Measurements from ENCODE around the gene ABI3BP.

Gene ABI3BP

GRCh38 chr3:100702980-100703345 lies 290.3 kb downstream of the ABI3BP start:
- no peak overlapping the region for H3K4me2 ChIP-seq (ENCODE audit: low read depth, low read length, poor library complexity, severe bottlenecking)
- H3K27ac ChIP-seq (ENCODE audit: low read depth, low read length) = no peak overlapping the region
- H3K9ac ChIP-seq (ENCODE audit: low read length) = no peak overlapping the region
- H3K36me3 ChIP-seq (ENCODE audit: low read length) = no peaks in the 10 kb centered on the region
- no peaks in the 10 kb centered on the region for H4K20me1 ChIP-seq (ENCODE audit: low read depth, low read length)
- no peaks in the 10 kb centered on the region for H3F3A ChIP-seq (ENCODE audit: insufficient read depth)
- no peaks in the 10 kb centered on the region for H3K9me3 ChIP-seq (ENCODE audit: insufficient read depth, low read length)
- no peaks in the 10 kb centered on the region for H3K79me2 ChIP-seq (ENCODE audit: insufficient read depth, low read length)
- no peaks in the 10 kb centered on the region for H3K27me3 ChIP-seq (ENCODE audit: low read length)
- no peaks in the 10 kb centered on the region for H3K9me2 ChIP-seq (replicated peaks; ENCODE audit: insufficient read depth, low read length)
- TF ChIP-seq EZH2phosphoT487 (conservative IDR thresholded peaks at IDR 0.05; ENCODE audit: low read length) = no peak
- TF ChIP-seq, protein P1, sequence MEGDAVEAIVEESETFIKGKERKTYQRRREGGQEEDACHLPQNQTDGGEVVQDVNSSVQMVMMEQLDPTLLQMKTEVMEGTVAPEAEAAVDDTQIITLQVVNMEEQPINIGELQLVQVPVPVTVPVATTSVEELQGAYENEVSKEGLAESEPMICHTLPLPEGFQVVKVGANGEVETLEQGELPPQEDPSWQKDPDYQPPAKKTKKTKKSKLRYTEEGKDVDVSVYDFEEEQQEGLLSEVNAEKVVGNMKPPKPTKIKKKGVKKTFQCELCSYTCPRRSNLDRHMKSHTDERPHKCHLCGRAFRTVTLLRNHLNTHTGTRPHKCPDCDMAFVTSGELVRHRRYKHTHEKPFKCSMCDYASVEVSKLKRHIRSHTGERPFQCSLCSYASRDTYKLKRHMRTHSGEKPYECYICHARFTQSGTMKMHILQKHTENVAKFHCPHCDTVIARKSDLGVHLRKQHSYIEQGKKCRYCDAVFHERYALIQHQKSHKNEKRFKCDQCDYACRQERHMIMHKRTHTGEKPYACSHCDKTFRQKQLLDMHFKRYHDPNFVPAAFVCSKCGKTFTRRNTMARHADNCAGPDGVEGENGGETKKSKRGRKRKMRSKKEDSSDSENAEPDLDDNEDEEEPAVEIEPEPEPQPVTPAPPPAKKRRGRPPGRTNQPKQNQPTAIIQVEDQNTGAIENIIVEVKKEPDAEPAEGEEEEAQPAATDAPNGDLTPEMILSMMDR (IDR thresholded peaks at IDR 0.05; ENCODE audit: insufficient read depth, low read length, poor library complexity, severe bottlenecking) = no peak
- no peak overlapping the region for H3K4me3 ChIP-seq (ENCODE audit: insufficient read depth, low read length, poor library complexity, severe bottlenecking)
- H2AFZ ChIP-seq (ENCODE audit: low read depth, low read length, severe bottlenecking) = no peak overlapping the region

DNA sequence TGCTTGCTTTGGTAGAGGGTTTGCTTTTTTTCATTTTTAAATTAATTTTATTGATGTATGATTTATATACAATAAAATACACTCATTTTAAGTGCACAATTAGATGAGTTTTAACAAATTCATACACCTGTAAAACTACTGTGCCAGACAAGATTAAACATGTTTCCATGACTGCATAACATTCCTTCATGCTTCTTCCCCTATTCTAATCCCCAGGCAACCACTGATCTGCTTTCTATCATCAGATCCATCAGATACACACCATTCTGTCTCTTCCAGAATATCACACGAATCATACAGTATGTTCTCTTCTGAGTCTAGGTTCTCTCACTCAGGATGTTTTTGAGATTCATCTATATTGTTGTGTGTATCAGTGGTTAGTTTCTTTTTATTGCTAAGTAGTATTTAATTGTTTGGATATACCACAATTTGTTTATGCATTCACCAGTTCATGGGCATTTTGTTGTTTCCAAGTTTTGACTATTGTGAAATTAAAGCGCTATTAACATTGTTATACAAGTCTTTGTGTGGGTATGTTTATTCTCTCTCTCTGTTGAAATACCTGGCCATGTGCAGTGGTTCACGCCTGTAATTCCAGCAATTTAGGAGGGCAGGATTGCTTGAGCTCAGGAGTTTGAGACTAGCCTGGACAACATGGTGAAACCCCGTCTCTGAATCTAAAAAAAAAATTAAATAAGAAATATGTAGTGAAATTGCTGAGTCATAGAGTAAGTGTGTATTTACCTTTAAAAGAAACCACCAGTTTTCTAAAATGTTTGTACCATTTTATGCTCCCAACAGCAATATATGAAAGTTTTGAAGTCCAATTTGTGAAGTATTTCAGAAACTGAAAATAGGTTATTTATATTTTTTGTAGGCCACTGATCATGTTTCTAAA lies 290.9 kb downstream of the ABI3BP start:
- Histone ChIP-seq H3F3A (ENCODE audit: insufficient read depth) (no peaks in the 10 kb centered on the region), H3K36me3 (ENCODE audit: low read length) (no peaks in the 10 kb centered on the region), H3K27ac (ENCODE audit: low read depth, low read length) (no peak overlapping the region), H3K9ac (ENCODE audit: low read length) (no peak overlapping the region), H3K4me2 (ENCODE audit: low read depth, low read length, poor library complexity, severe bottlenecking) (no peak overlapping the region), H3K27me3 (ENCODE audit: low read length) (no peaks in the 10 kb centered on the region), H4K20me1 (ENCODE audit: low read depth, low read length) (no peaks in the 10 kb centered on the region), H3K79me2 (ENCODE audit: insufficient read depth, low read length) (no peaks in the 10 kb centered on the region), H3K9me2 (replicated peaks; ENCODE audit: insufficient read depth, low read length) (no peaks in the 10 kb centered on the region), H3K4me3 (ENCODE audit: insufficient read depth, low read length, poor library complexity, severe bottlenecking) (no peak overlapping the region), H2AFZ (ENCODE audit: low read depth, low read length, severe bottlenecking) (no peak overlapping the region), H3K9me3 (ENCODE audit: insufficient read depth, low read length) (no peaks in the 10 kb centered on the region)
- no peak for TF ChIP-seq EZH2phosphoT487 (conservative IDR thresholded peaks at IDR 0.05; ENCODE audit: low read length)
- TF ChIP-seq, protein P1 (IDR thresholded peaks at IDR 0.05; ENCODE audit: insufficient read depth, low read length, poor library complexity, severe bottlenecking) = no peak

GRCh38 chr3:100700708-100701107 lies 292.5 kb downstream of the ABI3BP start:
- H3K9me3 ChIP-seq (ENCODE audit: insufficient read depth, low read length) = no peaks in the 10 kb centered on the region
- no peak for TF ChIP-seq EZH2phosphoT487 (conservative IDR thresholded peaks at IDR 0.05; ENCODE audit: low read length)
- TF ChIP-seq, protein P1 (IDR thresholded peaks at IDR 0.05; ENCODE audit: insufficient read depth, low read length, poor library complexity, severe bottlenecking) = no peak
- H3K36me3 ChIP-seq (ENCODE audit: low read length) = no peaks in the 10 kb centered on the region
- H3K9me2 ChIP-seq (replicated peaks; ENCODE audit: insufficient read depth, low read length) = no peaks in the 10 kb centered on the region
- no peaks in the 10 kb centered on the region for H4K20me1 ChIP-seq (ENCODE audit: low read depth, low read length)
- no peak overlapping the region for H3K4me3 ChIP-seq (ENCODE audit: insufficient read depth, low read length, poor library complexity, severe bottlenecking)
- no peaks in the 10 kb centered on the region for H3K79me2 ChIP-seq (ENCODE audit: insufficient read depth, low read length)
- no peaks in the 10 kb centered on the region for H3K27me3 ChIP-seq (ENCODE audit: low read length)
- H3K9ac ChIP-seq (ENCODE audit: low read length) = no peak overlapping the region
- no peak overlapping the region for H3K27ac ChIP-seq (ENCODE audit: low read depth, low read length)
- no peak overlapping the region for H3K4me2 ChIP-seq (ENCODE audit: low read depth, low read length, poor library complexity, severe bottlenecking)
- H2AFZ ChIP-seq (ENCODE audit: low read depth, low read length, severe bottlenecking) = no peak overlapping the region
- no peaks in the 10 kb centered on the region for H3F3A ChIP-seq (ENCODE audit: insufficient read depth)

Measured in SU-DHL-6 (cell line).